Measurements from ENCODE around the gene BTBD10. TPM values are rescaled to one million over a fixed set of nuclear protein-coding genes. Genes with fewer than 3 reads are reported as not detected.

Gene BTBD10
- total and polyA plus RNA-seq, 2 of the 13 experiments (the other 11 are each of a cell fraction or from before 2014, with no cell fraction given): 9.8 to 26.6 TPM

- TF ChIP-seq CREM (IDR thresholded peaks at IDR 0.05) (0 out of 2 replicates have a peak, but pooled peaks have one; percentile 17), CREM (CRISPR knock-in tag; IDR thresholded peaks at IDR 0.05) (no peak), ZBTB26 (CRISPR knock-in tag; IDR thresholded peaks at IDR 0.05; ENCODE audit: borderline replicate concordance) (peak; percentile 32; the same call in 1 of the 2 replicates), FOXO1 (CRISPR knock-in tag; IDR thresholded peaks at IDR 0.05) (peak; percentile 57; the same call in 1 of the 2 replicates), ZNF660 (CRISPR knock-in tag; IDR thresholded peaks at IDR 0.05; ENCODE audit: borderline replicate concordance, low read depth) (no peak), ZNF605 (CRISPR knock-in tag; IDR thresholded peaks at IDR 0.05) (peak; percentile 91), ZNF652 (CRISPR knock-in tag; IDR thresholded peaks at IDR 0.05; ENCODE audit: borderline replicate concordance, low read depth) (peak; percentile 40; the same call in 1 of the 2 replicates), EED (CRISPR knock-in tag; IDR thresholded peaks at IDR 0.05) (no peak), ZMAT3 (CRISPR knock-in tag; conservative IDR thresholded peaks at IDR 0.05) (peak; percentile 82), ZNF670 (CRISPR knock-in tag; IDR thresholded peaks at IDR 0.05; ENCODE audit: borderline replicate concordance) (no peak), ZBTB34 (CRISPR knock-in tag; IDR thresholded peaks at IDR 0.05) (no peak), PBX2 (CRISPR knock-in tag; IDR thresholded peaks at IDR 0.05) (no peak), MXD4 (CRISPR knock-in tag; IDR thresholded peaks at IDR 0.05) (peak; percentile 62; the same call in 1 of the 2 replicates), ZFP82 (CRISPR knock-in tag; IDR thresholded peaks at IDR 0.05; ENCODE audit: borderline replicate concordance) (no peak), ZKSCAN5 (CRISPR knock-in tag; IDR thresholded peaks at IDR 0.05) (no peak), ZNF577 (CRISPR knock-in tag; IDR thresholded peaks at IDR 0.05; ENCODE audit: borderline replicate concordance, low read depth) (0 out of 2 replicates have a peak, but pooled peaks have one; percentile 57), KLF9 (CRISPR knock-in tag; IDR thresholded peaks at IDR 0.05; ENCODE audit: low read depth) (peak; percentile 78; the same call in 1 of the 2 replicates), ETV6 (CRISPR knock-in tag; conservative IDR thresholded peaks at IDR 0.05) (0 out of 2 replicates have a peak, but pooled peaks have one; percentile 54), ZNF589 (CRISPR knock-in tag; conservative IDR thresholded peaks at IDR 0.05) (no peak), HMGXB4 (CRISPR knock-in tag; IDR thresholded peaks at IDR 0.05; ENCODE audit: borderline replicate concordance in 1 of 2, low read depth in 1 of 2) (peak; percentile 87 to 91), ZNF431 (CRISPR knock-in tag; IDR thresholded peaks at IDR 0.05; ENCODE audit: borderline replicate concordance, low read depth) (0 out of 2 replicates have a peak, but pooled peaks have one; percentile 66), ZNF616 (CRISPR knock-in tag; IDR thresholded peaks at IDR 0.05; ENCODE audit: low read depth) (no peak; the same call in 1 of the 2 replicates)
Observed at GRCh38 chr11:13462901-13463778, at the start of gene BTBD10 (continued).

Data from HepG2 (cell line).